GM13977 (cell line): ENCODE data around the gene TSN.
A peak's percentile ranks its signal among the peaks of the same experiment; 100 is the strongest.

ENCODE experiments used
- DNase-seq: peaks from one replicate; pipeline ENCODE4 v3.0.0; 2012; ENCODE audit warnings: low spot score
- in situ Hi-C: fragments of 300-500 bp; cut with MboI; formaldehyde crosslinking; loops from one replicate; pipeline ENCODE4 v1.12.0; 2022; ENCODE audit warnings: low sequenced_read_pairs, low pct_unique_long_range_greater_than_20kb, mixed read lengths, inconsistent platforms; ENCODE audit not compliant: unreplicated experiment
- TF ChIP-seq, protein P1 (sequence below): IDR thresholded peaks from 2 replicates; pipeline ENCODE4 v1.5.1; 2012; ENCODE audit warnings: mild to moderate bottlenecking, control low read depth; ENCODE audit not compliant: insufficient read depth; ENCODE audit errors: extremely low read depth, missing control alignments

TSN gene

DNA sequence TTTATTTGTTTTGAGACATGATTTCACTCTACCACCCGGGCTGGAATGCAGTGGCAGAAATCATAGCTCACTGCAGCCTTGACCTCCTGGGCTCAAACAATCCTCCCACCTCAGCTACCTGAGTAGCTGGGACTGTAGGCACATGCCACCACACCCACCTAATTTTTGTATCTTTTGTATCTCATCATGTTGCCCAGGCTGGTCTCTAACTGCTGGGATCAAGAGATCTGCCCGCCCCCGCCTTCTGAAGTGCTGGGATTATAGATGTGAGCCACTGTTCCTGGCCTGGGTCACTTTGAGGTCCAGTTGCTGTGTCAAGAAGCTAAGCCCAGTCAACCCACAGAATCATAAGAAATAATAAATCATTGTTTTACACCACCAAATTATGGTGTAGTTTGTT, 38.4 kb downstream of the TSN start:
- in situ Hi-C loops = no loop called here
- TF ChIP-seq, protein P1, sequence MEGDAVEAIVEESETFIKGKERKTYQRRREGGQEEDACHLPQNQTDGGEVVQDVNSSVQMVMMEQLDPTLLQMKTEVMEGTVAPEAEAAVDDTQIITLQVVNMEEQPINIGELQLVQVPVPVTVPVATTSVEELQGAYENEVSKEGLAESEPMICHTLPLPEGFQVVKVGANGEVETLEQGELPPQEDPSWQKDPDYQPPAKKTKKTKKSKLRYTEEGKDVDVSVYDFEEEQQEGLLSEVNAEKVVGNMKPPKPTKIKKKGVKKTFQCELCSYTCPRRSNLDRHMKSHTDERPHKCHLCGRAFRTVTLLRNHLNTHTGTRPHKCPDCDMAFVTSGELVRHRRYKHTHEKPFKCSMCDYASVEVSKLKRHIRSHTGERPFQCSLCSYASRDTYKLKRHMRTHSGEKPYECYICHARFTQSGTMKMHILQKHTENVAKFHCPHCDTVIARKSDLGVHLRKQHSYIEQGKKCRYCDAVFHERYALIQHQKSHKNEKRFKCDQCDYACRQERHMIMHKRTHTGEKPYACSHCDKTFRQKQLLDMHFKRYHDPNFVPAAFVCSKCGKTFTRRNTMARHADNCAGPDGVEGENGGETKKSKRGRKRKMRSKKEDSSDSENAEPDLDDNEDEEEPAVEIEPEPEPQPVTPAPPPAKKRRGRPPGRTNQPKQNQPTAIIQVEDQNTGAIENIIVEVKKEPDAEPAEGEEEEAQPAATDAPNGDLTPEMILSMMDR = no peak
- DNase-seq = no peak

DNA sequence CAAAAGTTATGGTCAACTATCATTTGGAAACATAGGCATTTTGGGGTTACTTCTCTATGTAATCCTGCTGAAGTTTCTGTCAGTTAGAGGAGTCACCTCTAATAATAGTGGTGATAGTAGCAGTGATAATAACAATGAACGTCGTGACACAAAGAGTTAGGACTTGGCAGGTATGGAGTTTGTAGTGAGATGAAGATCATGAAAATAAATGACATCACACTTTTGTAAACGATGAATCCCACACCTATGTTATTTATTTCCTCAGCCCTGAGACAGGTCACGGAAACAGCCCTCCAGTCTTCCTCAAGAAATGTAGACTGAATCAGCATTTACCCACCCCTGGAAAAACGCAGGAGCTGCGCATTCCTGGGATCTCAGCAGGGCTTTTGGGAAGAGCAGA, 38.8 kb downstream of the TSN start:
- TF ChIP-seq, protein P1 = no peak
- in situ Hi-C loops = no loop called here
- no peak for DNase-seq

DNA sequence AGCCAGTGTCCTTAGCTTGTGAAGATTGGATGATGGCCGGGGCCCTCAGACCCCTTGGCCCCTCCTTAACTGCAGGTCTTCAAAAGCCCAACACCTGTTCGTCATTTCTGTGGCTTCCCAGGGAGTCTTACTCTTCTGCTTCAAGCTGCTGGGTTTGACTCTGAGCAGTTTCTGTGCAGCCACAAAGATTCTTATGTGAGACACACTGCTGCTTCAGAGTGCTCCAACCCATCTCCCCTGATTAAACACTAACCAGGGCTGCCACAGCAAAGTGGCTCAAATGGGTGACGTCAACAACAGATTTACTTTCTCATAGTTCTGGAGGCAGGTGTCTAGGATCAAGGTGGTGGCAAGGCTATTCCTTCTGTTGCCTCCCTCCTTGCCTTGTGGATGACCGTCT, 40.8 kb downstream of the TSN start:
- in situ Hi-C loops = no loop called here
- TF ChIP-seq, protein P1 = no peak
- DNase-seq = no peak

DNA sequence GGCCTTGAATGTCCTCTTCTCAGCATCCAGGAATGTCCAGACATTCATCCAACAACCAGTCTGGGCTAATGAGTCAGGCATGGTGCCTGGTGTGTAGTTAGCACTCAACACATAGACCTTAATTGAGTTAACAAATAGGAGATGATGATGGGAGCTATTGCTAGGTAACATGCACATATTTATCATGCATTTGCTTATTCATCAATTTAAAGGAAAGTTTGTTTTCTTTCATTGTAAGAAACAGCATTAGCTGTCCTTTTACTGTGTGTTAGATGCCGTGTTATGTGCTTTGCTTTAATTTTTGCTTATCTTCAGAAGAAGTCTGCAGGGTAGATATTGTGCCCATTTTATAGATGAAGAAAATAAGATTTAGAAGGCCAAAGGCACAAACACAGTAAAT, 43.2 kb downstream of the TSN start:
- no peak for DNase-seq
- TF ChIP-seq, protein P1 = no peak
- in situ Hi-C loops = no loop called here

DNA sequence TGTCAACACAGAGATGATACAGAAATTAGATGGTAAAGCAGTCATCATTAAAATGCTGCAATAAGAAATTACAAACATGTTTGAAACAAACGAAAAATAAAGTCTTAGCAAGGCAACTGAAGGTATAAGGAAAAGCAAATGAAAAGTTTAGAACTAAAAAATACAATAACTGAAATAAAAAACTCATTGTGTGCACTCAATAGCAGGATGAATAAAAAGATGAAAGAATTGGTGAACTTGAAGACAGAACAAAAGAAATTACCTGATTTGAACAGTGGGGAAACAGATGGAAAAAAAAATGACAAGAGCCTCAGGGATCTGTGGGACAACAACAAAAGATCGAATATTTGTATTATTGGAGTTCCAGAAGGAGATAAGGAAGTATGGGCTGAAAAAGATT, 46.5 kb downstream of the TSN start:
- in situ Hi-C loops = no loop called here
- DNase-seq = no peak
- TF ChIP-seq, protein P1 = no peak

DNA sequence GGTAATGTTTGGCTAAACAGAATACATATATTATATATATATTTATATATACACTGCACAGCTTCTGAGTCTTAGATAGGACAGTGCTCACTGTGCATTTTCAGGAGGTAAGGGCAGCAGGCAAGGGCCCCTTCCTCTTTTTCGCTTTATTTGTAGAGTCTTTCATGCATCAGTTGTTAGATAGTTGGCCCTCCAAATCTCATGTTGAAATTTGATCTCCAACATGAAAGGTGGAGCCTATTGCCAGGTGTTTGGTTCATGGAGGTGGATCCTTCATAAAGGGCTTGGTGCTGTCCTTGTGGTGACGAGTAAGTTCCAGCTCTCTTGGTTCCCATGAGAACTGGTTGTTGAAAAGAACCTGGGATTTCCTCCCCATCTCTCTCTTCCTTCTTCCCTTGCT, 48.1 kb downstream of the TSN start:
- TF ChIP-seq, protein P1 = no peak
- in situ Hi-C loops = no loop called here
- no peak for DNase-seq

DNA sequence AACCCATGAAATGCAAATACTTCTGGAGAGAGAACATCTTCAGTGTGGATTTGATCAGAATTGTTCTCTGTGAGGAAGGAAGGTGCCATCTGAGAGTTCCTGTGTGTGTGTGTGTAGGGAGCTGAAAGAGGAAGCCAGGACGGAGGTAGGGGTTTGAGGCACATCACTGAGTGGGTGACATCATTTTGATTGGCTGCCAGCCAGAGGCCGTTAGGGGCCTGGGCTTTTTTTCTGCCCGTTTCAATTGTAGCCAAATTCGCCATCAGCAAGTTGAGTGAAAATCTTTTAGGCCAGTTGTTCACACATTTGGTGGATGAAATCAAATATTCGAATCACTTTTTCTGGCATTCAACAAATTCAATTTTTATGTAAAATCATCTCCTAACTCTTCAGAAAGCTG, 48.9 kb downstream of the TSN start:
- TF ChIP-seq, protein P1 = no peak
- DNase-seq = peak; percentile 67
- in situ Hi-C loops = no loop called here
